HepG2 (cell line): ENCODE measurements around the gene FAM20C. TPM values are rescaled to one million over a fixed set of nuclear protein-coding genes. Genes with fewer than 3 reads are reported as not detected.

Source experiments
- GABPB1 ChIP-seq: IDR thresholded peaks from 2 replicates; pipeline ENCODE4 v1.6.1; 2016; ENCODE audit warnings: mild to moderate bottlenecking, missing genetic modification reagents, moderate library complexity, missing compliant biosample characterization
- KDM2A ChIP-seq: sonication (generic); formaldehyde crosslinking; IDR thresholded peaks from 2 replicates; pipeline ENCODE4 v1.4.0; 2020; ENCODE audit warnings: low read depth, missing genetic modification reagents, borderline replicate concordance
- THRA ChIP-seq: sonication (generic); formaldehyde crosslinking; IDR thresholded peaks from 2 replicates; pipeline ENCODE4 v1.4.0; 2020; ENCODE audit warnings: missing genetic modification reagents, borderline replicate concordance
- ZNF619 ChIP-seq: sonication (generic); formaldehyde crosslinking; IDR thresholded peaks from 2 replicates; pipeline ENCODE4 v1.4.0; 2020; ENCODE audit warnings: mild to moderate bottlenecking, missing genetic modification reagents
- ZNF660 ChIP-seq: sonication (generic); formaldehyde crosslinking; IDR thresholded peaks from 2 replicates; pipeline ENCODE4 v1.5.1; 2020; ENCODE audit warnings: mild to moderate bottlenecking, low read depth, missing genetic modification reagents, borderline replicate concordance
- ZNF687 ChIP-seq: sonication (generic); formaldehyde crosslinking; IDR thresholded peaks from 2 replicates; pipeline ENCODE4 v1.5.1; 2020; ENCODE audit warnings: mild to moderate bottlenecking, missing genetic modification reagents, moderate library complexity
- polyA plus RNA-seq, 8 experiments: library from polyadenylated mRNA; depleted of rRNA in 3 of 8; stranded (reverse) in 7 of 8; unstranded in 1 of 8; fragments of >200 nt; fragmentation: Illumina TruSeq in 4 of 8; extraction: Trizol in 4 of 8; gene quantifications; 2 replicates each; pipeline versions ENCODE4 v1.2.1 to v1.2.3, GENCODE V29; 2011 to 2016; ENCODE audit warnings: low read depth in 4 of 8, missing spikeins in 1 of 8, mixed read lengths in 1 of 8; ENCODE audit not compliant: insufficient read depth in 1 of 8
- total RNA-seq, 5 experiments: library from RNA; depleted of rRNA; stranded (reverse); fragments of >200 nt; fragmentation: Illumina TruSeq; extraction: Trizol; gene quantifications; 2 replicates each; pipeline ENCODE4 v1.2.3, GENCODE V29; 2016; ENCODE audit warnings: low read depth in 1 of 5

Gene FAM20C
- total and polyA plus RNA-seq, 2 of the 13 experiments (the other 11 are each of a cell fraction or from before 2014, with no cell fraction given), result 11.9 to 19.9 TPM

GRCh38 chr7:235576-236395 is 43.4 kb downstream of the FAM20C start (continued):
- no peak for TF ChIP-seq ZNF687 (CRISPR knock-in tag)
- TF ChIP-seq KDM2A (CRISPR knock-in tag), result no peak
- no peak for TF ChIP-seq THRA (CRISPR knock-in tag)
- TF ChIP-seq ZNF660 (CRISPR knock-in tag), result no peak
- TF ChIP-seq GABPB1 (CRISPR knock-in tag), result peak; percentile 4; the same call in 1 of the 2 replicates
- TF ChIP-seq ZNF619 (CRISPR knock-in tag), result peak; percentile 50; the same call in 1 of the 2 replicates
